ENCODE data around the gene NPIPA1. TPM values are rescaled to one million over a fixed set of nuclear protein-coding genes. Genes with fewer than 3 reads are reported as not detected.
"Not testable (repeated sequence)": the region's sequence is repeated elsewhere in the genome, so short reads cannot be mapped to it uniquely, and the experiment has no call there.

The NPIPA1 gene
- total and polyA plus RNA-seq, 2 donors, result 32.5 to 134 TPM

- H3K9me3 ChIP-seq (ENCODE audit: control insufficient read depth in 2 of 2, insufficient read depth in 1 of 2, low read length in 1 of 2); H3K27me3 ChIP-seq (ENCODE audit: control insufficient read depth in 2 of 2, insufficient read depth in 1 of 2, low read length in 1 of 2); H3K36me3 ChIP-seq (ENCODE audit: control insufficient read depth in 2 of 2, insufficient read depth in 2 of 2, low read length in 1 of 2); H3K4me1 ChIP-seq (ENCODE audit: control insufficient read depth in 2 of 2, insufficient read depth in 2 of 2, low read length in 2 of 2): not testable (repeated sequence)
- peak within 1 kb of the TSS; percentile 74 to 89 for H3K4me3 ChIP-seq (ENCODE audit: low read length in 2 of 2)
- peak within 1 kb of the TSS; percentile 70 to 94 for H3K27ac ChIP-seq (ENCODE audit: low read depth in 1 of 2, low read length in 1 of 2)
- WGBS, result under 1% methylated on average over 74 of the region's 74 CpGs
- DNase-seq (ENCODE audit: low read depth in 6 of 9, low spot score in 9 of 9), result peak; percentile 82 to 98 (median 91)
Observed at GRCh38 chr16:14974656-14975417, 37.6 kb downstream of the NPIPA1 start, which contains the start of gene PDXDC1. PDXDC1 (plus strand) TSS chr16:14975026; CDS start chr16:14975200, 174 bp downstream.

- 5% methylated on average over 46 of the region's 47 CpGs for WGBS
- not testable (repeated sequence) for H3K9me3 ChIP-seq (ENCODE audit: control insufficient read depth in 2 of 2, insufficient read depth in 1 of 2, low read length in 1 of 2); H3K36me3 ChIP-seq (ENCODE audit: control insufficient read depth in 2 of 2, insufficient read depth in 2 of 2, low read length in 1 of 2); H3K4me1 ChIP-seq (ENCODE audit: control insufficient read depth in 2 of 2, insufficient read depth in 2 of 2, low read length in 2 of 2); H3K27me3 ChIP-seq (ENCODE audit: control insufficient read depth in 2 of 2, insufficient read depth in 1 of 2, low read length in 1 of 2)
- peak overlapping the region in 1 of 2 donors; percentile 94 for H3K27ac ChIP-seq (ENCODE audit: low read depth in 1 of 2, low read length in 1 of 2)
- peak overlapping the region; percentile 74 to 89 for H3K4me3 ChIP-seq (ENCODE audit: low read length in 2 of 2)
- peak in 4 of 9 donors; percentile 8 to 43 (median 14) for DNase-seq (ENCODE audit: low read depth in 6 of 9, low spot score in 9 of 9)
Observed at GRCh38 chr16:14975418-14976194, 38.4 kb downstream of the NPIPA1 start.

- WGBS, result 96% methylated on average over 14 of the region's 16 CpGs
- not testable (repeated sequence) for H3K27me3 ChIP-seq (ENCODE audit: control insufficient read depth in 2 of 2, insufficient read depth in 1 of 2, low read length in 1 of 2); H3K9me3 ChIP-seq (ENCODE audit: control insufficient read depth in 2 of 2, insufficient read depth in 1 of 2, low read length in 1 of 2); DNase-seq (ENCODE audit: low read depth in 6 of 9, low spot score in 9 of 9); H3K4me1 ChIP-seq (ENCODE audit: control insufficient read depth in 2 of 2, insufficient read depth in 2 of 2, low read length in 2 of 2); H3K27ac ChIP-seq (ENCODE audit: low read depth in 1 of 2, low read length in 1 of 2); H3K36me3 ChIP-seq (ENCODE audit: control insufficient read depth in 2 of 2, insufficient read depth in 2 of 2, low read length in 1 of 2); H3K4me3 ChIP-seq (ENCODE audit: low read length in 2 of 2)
Observed at GRCh38 chr16:14976971-14977736, 39.9 kb downstream of the NPIPA1 start.

- not testable (repeated sequence) for H3K4me3 ChIP-seq (ENCODE audit: low read length in 2 of 2); H3K4me1 ChIP-seq (ENCODE audit: control insufficient read depth in 2 of 2, insufficient read depth in 2 of 2, low read length in 2 of 2)
- WGBS, result 98% methylated on average over 8 of the region's 8 CpGs
Observed at GRCh38 chr16:14978281-14978680, 41.0 kb downstream of the NPIPA1 start.

GRCh38 chr16:14978908-14979307 is 41.7 kb downstream of the NPIPA1 start:
- H3K27ac ChIP-seq (ENCODE audit: low read depth in 1 of 2, low read length in 1 of 2); H3K36me3 ChIP-seq (ENCODE audit: control insufficient read depth in 2 of 2, insufficient read depth in 2 of 2, low read length in 1 of 2); H3K9me3 ChIP-seq (ENCODE audit: control insufficient read depth in 2 of 2, insufficient read depth in 1 of 2, low read length in 1 of 2); H3K4me1 ChIP-seq (ENCODE audit: control insufficient read depth in 2 of 2, insufficient read depth in 2 of 2, low read length in 2 of 2); DNase-seq (ENCODE audit: low read depth in 6 of 9, low spot score in 9 of 9); H3K27me3 ChIP-seq (ENCODE audit: control insufficient read depth in 2 of 2, insufficient read depth in 1 of 2, low read length in 1 of 2); H3K4me3 ChIP-seq (ENCODE audit: low read length in 2 of 2): not testable (repeated sequence)
- WGBS, result 98% methylated on average over 4 of the region's 4 CpGs

More at GRCh38 chr16:14978281-14978680, 41.0 kb downstream of the NPIPA1 start:
- not testable (repeated sequence) for H3K27me3 ChIP-seq (ENCODE audit: control insufficient read depth in 2 of 2, insufficient read depth in 1 of 2, low read length in 1 of 2); H3K9me3 ChIP-seq (ENCODE audit: control insufficient read depth in 2 of 2, insufficient read depth in 1 of 2, low read length in 1 of 2); H3K36me3 ChIP-seq (ENCODE audit: control insufficient read depth in 2 of 2, insufficient read depth in 2 of 2, low read length in 1 of 2); DNase-seq (ENCODE audit: low read depth in 6 of 9, low spot score in 9 of 9); H3K27ac ChIP-seq (ENCODE audit: low read depth in 1 of 2, low read length in 1 of 2)

GRCh38 chr16:14981234-14981633 is 44.0 kb downstream of the NPIPA1 start:
- H3K27me3 ChIP-seq (ENCODE audit: control insufficient read depth in 2 of 2, insufficient read depth in 1 of 2, low read length in 1 of 2); H3K36me3 ChIP-seq (ENCODE audit: control insufficient read depth in 2 of 2, insufficient read depth in 2 of 2, low read length in 1 of 2); H3K4me3 ChIP-seq (ENCODE audit: low read length in 2 of 2); H3K27ac ChIP-seq (ENCODE audit: low read depth in 1 of 2, low read length in 1 of 2); H3K4me1 ChIP-seq (ENCODE audit: control insufficient read depth in 2 of 2, insufficient read depth in 2 of 2, low read length in 2 of 2); H3K9me3 ChIP-seq (ENCODE audit: control insufficient read depth in 2 of 2, insufficient read depth in 1 of 2, low read length in 1 of 2); DNase-seq (ENCODE audit: low read depth in 6 of 9, low spot score in 9 of 9): not testable (repeated sequence)
- 83% methylated on average over 3 of the region's 3 CpGs for WGBS

- WGBS, result 94% methylated on average over 1 of the region's 2 CpGs
Observed at GRCh38 chr16:14982521-14982920, 45.3 kb downstream of the NPIPA1 start.

GRCh38 chr16:14988092-14988491 is 50.8 kb downstream of the NPIPA1 start:
- Histone ChIP-seq H3K36me3 (ENCODE audit: control insufficient read depth in 2 of 2, insufficient read depth in 2 of 2, low read length in 1 of 2) (peaks cover 0 to 20% of the 10 kb centered on the region in 2 donors), H3K27me3 (ENCODE audit: control insufficient read depth in 2 of 2, insufficient read depth in 1 of 2, low read length in 1 of 2) (peaks cover 6 to 19% of the 10 kb centered on the region in 2 donors)
- DNase-seq (ENCODE audit: low read depth in 6 of 9, low spot score in 9 of 9); H3K4me1 ChIP-seq (ENCODE audit: control insufficient read depth in 2 of 2, insufficient read depth in 2 of 2, low read length in 2 of 2); H3K27ac ChIP-seq (ENCODE audit: low read depth in 1 of 2, low read length in 1 of 2); H3K9me3 ChIP-seq (ENCODE audit: control insufficient read depth in 2 of 2, insufficient read depth in 1 of 2, low read length in 1 of 2); H3K4me3 ChIP-seq (ENCODE audit: low read length in 2 of 2): not testable (repeated sequence)
- WGBS, result 88% methylated on average over 8 of the region's 8 CpGs

More at GRCh38 chr16:14982521-14982920, 45.3 kb downstream of the NPIPA1 start:
- H3K36me3 ChIP-seq (ENCODE audit: control insufficient read depth in 2 of 2, insufficient read depth in 2 of 2, low read length in 1 of 2); H3K4me3 ChIP-seq (ENCODE audit: low read length in 2 of 2); H3K27ac ChIP-seq (ENCODE audit: low read depth in 1 of 2, low read length in 1 of 2); H3K27me3 ChIP-seq (ENCODE audit: control insufficient read depth in 2 of 2, insufficient read depth in 1 of 2, low read length in 1 of 2); H3K9me3 ChIP-seq (ENCODE audit: control insufficient read depth in 2 of 2, insufficient read depth in 1 of 2, low read length in 1 of 2); H3K4me1 ChIP-seq (ENCODE audit: control insufficient read depth in 2 of 2, insufficient read depth in 2 of 2, low read length in 2 of 2); DNase-seq (ENCODE audit: low read depth in 6 of 9, low spot score in 9 of 9): not testable (repeated sequence)
